Measurements from ENCODE around the gene PINK1.
"Not testable (repeated sequence)": the region's sequence is repeated elsewhere in the genome, so short reads cannot be mapped to it uniquely, and the experiment has no call there.

The PINK1 gene

GRCh38 chr1:20603504-20604464 is 29.5 kb upstream of the PINK1 start:
- POLR2A ChIA-PET: no interaction called here
- Histone ChIP-seq H3K4me3 (ENCODE audit: low read depth, low read length) (no peak overlapping the region), H3K27ac (ENCODE audit: extremely low read depth, low read depth, low read length) (no peak overlapping the region), H3K36me3 (ENCODE audit: control insufficient read depth in 2 of 2, insufficient read depth in 1 of 2, low read length in 2 of 2) (no peaks in the 10 kb centered on the region), H3K4me1 (ENCODE audit: control insufficient read depth, insufficient read depth, low read length) (no peaks in the 10 kb centered on the region), H3K9me3 (ENCODE audit: control insufficient read depth, insufficient read depth, low read depth, low read length) (no peaks in the 10 kb centered on the region)
- TF ChIP-seq ZNF266 (tag by site-specific recombination; IDR thresholded peaks at IDR 0.05; ENCODE audit: low read depth) (peak; percentile 28; the same call in 1 of the 2 replicates), ZNF10 (tag by site-specific recombination; IDR thresholded peaks at IDR 0.05) (no peak)
- CTCF ChIA-PET: interaction anchor here (0.6 to 1.4 kb wide), 4 partner anchors 29 to 558 kb away, joined by 3 to 5 read pairs (median 4); no protein-coding TSS in a partner anchor

DNA sequence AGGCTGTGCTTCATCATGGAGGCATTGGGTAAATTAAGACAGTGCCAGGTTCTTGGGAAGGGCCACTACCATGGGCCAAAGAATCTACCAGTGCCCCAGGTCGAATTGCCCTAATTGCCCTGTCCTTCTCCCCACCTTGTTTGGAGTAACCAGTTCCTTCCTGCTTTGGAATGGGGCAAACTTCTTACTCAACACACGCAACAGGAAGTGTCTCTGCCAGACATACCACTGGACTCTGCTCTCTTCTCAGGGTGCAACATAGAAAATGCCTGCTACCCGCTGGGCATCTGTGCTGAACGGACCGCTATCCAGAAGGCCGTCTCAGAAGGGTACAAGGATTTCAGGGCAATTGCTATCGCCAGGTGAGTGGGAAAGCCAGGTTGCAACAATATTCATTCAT is 28.6 kb upstream of the PINK1 start:
- Histone ChIP-seq H3K36me3 (ENCODE audit: control insufficient read depth in 2 of 2, insufficient read depth in 1 of 2, low read length in 2 of 2) (no peaks in the 10 kb centered on the region), H3K27ac (ENCODE audit: extremely low read depth, low read depth, low read length) (no peak overlapping the region), H3K4me1 (ENCODE audit: control insufficient read depth, insufficient read depth, low read length) (no peaks in the 10 kb centered on the region), H3K9me3 (ENCODE audit: control insufficient read depth, insufficient read depth, low read depth, low read length) (no peaks in the 10 kb centered on the region), H3K4me3 (ENCODE audit: low read depth, low read length) (no peak overlapping the region)
- ChIA-PET CTCF (interaction anchor here (0.9 kb wide), 1 partner anchor 29 kb away, joined by 3 read pairs; no protein-coding TSS in a partner anchor), POLR2A (no interaction called here)
- no peak for TF ChIP-seq ZNF585B (tag by site-specific recombination; IDR thresholded peaks at IDR 0.05)
- TF ChIP-seq, protein P1, sequence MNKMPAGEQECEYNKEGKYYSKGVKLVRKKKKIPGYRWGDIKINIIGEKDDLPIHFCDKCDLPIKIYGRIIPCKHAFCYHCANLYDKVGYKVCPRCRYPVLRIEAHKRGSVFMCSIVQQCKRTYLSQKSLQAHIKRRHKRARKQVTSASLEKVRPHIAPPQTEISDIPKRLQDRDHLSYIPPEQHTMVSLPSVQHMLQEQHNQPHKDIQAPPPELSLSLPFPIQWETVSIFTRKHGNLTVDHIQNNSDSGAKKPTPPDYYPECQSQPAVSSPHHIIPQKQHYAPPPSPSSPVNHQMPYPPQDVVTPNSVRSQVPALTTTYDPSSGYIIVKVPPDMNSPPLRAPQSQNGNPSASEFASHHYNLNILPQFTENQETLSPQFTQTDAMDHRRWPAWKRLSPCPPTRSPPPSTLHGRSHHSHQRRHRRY (tag by site-specific recombination; IDR thresholded peaks at IDR 0.05): no peak
- TF ChIP-seq ZNF629 (tag by site-specific recombination; IDR thresholded peaks at IDR 0.05): no peak
- TF ChIP-seq ZNF239 (tag by site-specific recombination; IDR thresholded peaks at IDR 0.05): no peak
- TF ChIP-seq ZEB2 (tag by site-specific recombination; IDR thresholded peaks at IDR 0.05): no peak
- TF ChIP-seq ZNF146 (tag by site-specific recombination; IDR thresholded peaks at IDR 0.05): no peak
- TF ChIP-seq ZNF518A (tag by site-specific recombination; conservative IDR thresholded peaks at IDR 0.05; ENCODE audit: low read depth): no peak
- TF ChIP-seq, protein P2, sequence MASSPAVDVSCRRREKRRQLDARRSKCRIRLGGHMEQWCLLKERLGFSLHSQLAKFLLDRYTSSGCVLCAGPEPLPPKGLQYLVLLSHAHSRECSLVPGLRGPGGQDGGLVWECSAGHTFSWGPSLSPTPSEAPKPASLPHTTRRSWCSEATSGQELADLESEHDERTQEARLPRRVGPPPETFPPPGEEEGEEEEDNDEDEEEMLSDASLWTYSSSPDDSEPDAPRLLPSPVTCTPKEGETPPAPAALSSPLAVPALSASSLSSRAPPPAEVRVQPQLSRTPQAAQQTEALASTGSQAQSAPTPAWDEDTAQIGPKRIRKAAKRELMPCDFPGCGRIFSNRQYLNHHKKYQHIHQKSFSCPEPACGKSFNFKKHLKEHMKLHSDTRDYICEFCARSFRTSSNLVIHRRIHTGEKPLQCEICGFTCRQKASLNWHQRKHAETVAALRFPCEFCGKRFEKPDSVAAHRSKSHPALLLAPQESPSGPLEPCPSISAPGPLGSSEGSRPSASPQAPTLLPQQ (tag by site-specific recombination; IDR thresholded peaks at IDR 0.05): no peak
- TF ChIP-seq MEIS1 (CRISPR knock-in tag; IDR thresholded peaks at IDR 0.05; ENCODE audit: borderline replicate concordance): no peak
- TF ChIP-seq ZSCAN16 (tag by site-specific recombination; IDR thresholded peaks at IDR 0.05): no peak
- TF ChIP-seq ELK4 (IDR thresholded peaks at IDR 0.05; ENCODE audit: borderline replicate concordance, low read depth, low read length): no peak
- TF ChIP-seq ZNF132 (tag by site-specific recombination; IDR thresholded peaks at IDR 0.05; ENCODE audit: borderline replicate concordance): no peak
- TF ChIP-seq GLI4 (tag by site-specific recombination; IDR thresholded peaks at IDR 0.05): no peak
- TF ChIP-seq ZNF19 (tag by site-specific recombination; IDR thresholded peaks at IDR 0.05; ENCODE audit: low read depth): no peak
- TF ChIP-seq ZNF571 (tag by site-specific recombination; IDR thresholded peaks at IDR 0.05): no peak

DNA sequence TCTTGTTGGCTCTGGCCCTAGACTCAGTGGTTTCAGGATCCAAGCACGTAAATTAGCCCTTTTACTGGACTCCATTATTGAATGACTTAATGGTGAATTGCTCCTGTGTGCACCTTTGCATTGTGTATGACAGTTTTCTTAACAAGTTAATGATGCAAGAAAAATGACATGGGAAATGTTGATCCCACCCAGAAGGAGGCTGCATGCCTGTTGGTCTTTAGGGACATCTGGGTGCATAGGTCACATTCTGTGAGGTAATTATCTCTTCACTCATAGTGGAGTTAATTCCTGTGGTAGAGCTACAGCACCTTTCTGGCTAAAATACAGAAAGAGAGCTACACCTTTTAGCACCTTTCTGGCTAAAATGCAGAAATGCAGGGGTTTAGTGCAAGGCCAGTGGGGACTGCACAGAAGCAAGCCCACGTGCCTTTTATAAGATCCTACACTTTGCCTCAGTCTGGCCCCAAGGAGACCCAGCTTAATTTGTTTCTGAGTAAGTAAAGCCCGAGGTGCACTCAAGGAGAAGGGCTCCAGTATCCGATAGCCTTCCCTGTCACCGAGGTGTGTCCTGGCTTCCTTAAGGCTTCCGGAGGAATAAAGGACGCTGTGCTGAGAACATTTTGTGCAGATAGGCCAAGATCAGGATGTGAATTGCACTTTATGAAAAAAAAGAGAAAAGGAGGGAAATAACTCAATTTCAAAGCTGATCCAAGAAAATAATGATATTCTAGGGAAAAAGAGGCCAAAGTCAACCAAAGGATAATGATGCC is 26.3 kb upstream of the PINK1 start:
- H3K27ac ChIP-seq (ENCODE audit: extremely low read depth, low read depth, low read length); POLR2A ChIA-PET; H3K9me3 ChIP-seq (ENCODE audit: control insufficient read depth, insufficient read depth, low read depth, low read length); H3K36me3 ChIP-seq (ENCODE audit: control insufficient read depth in 2 of 2, insufficient read depth in 1 of 2, low read length in 2 of 2); H3K4me1 ChIP-seq (ENCODE audit: control insufficient read depth, insufficient read depth, low read length); H3K4me3 ChIP-seq (ENCODE audit: low read depth, low read length): not testable (repeated sequence)
- CTCF ChIA-PET: interaction anchor here (0.6 to 1.8 kb wide), 3 partner anchors 26 to 32 kb away, joined by 3 to 8 read pairs (median 6); partner anchors contain the start of gene PINK1

Measured in HEK293 (cell line).